Kidney epithelial cell (primary cell): Measurements from ENCODE around the gene GMPPB. TPM values are rescaled to one million over a fixed set of nuclear protein-coding genes. Genes with fewer than 3 reads are reported as not detected.

ENCODE experiments used
- DNase-seq: peaks from one replicate; pipeline ENCODE4 v3.0.0-alpha.2; 2010; ENCODE audit warnings: low read depth
- H3K27me3 ChIP-seq: 2 replicates; pipeline ENCODE4 v1.6.0; 2011; ENCODE audit warnings: low read length; ENCODE audit not compliant: control insufficient read depth, insufficient read depth
- H3K36me3 ChIP-seq: 2 replicates; pipeline ENCODE4 v1.5.1; 2011; ENCODE audit warnings: low read length; ENCODE audit not compliant: control insufficient read depth, insufficient read depth
- H3K4me3 ChIP-seq: 2 replicates; pipeline ENCODE4 v1.5.1; 2011; ENCODE audit warnings: low read depth, mild to moderate bottlenecking, control low read depth, low read length
- total RNA-seq: library from RNA; depleted of rRNA; stranded (reverse); fragments of >200 nt; gene quantifications from 2 replicates; pipeline ENCODE4 v1.2.3, GENCODE V29; 2015
- TF ChIP-seq, protein P1 (sequence below): IDR thresholded peaks from 2 replicates; pipeline ENCODE4 v1.5.1; 2011; ENCODE audit warnings: mild to moderate bottlenecking, moderate library complexity, low read length, control low read depth, inconsistent platforms; ENCODE audit not compliant: insufficient read depth, poor library complexity, severe bottlenecking

Gene GMPPB
- total RNA-seq, 1 donor from 2014 or later: 53.2 TPM

DNA sequence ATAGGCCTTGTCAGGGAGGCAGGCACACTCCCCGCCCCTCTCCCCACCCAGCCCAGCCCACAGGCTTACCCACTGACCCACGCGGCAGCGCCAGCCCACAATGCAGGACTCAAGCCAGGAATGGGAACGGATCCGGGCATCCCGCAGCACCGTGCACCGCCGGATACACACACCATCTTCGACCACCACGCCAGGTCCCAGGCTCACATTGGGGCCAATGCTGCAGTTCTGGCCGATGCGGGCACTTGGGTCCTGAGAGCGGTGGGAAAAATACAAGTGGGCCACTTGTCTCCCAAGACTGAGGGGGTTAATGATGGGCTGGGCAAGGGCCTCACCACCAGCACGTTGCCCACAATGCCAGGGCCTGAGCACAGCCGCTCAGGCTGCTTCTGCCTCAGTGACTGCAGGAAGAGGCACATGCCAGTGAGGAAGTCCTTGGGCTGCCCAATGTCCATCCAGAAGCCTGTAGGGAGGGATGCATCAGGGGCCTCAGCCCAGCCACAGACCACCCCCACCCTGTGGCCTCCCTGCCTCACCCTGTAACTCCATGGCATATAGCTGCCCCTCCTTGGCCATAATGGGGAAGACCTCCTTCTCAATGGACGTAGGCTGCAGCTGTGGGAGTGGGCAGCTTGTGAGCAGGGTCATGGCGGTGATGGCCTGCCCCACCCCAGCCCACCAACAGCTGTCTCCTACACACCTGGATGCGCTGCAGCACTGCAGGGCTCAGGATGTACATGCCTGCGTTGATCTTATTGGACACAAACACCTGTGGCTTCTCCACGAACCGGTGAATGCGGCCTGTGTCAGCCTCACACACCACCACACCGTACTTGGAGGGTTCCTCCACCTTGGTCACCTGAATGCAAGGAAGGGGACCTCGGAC is 1.6 kb downstream of the GMPPB start:
- TF ChIP-seq, protein P1, sequence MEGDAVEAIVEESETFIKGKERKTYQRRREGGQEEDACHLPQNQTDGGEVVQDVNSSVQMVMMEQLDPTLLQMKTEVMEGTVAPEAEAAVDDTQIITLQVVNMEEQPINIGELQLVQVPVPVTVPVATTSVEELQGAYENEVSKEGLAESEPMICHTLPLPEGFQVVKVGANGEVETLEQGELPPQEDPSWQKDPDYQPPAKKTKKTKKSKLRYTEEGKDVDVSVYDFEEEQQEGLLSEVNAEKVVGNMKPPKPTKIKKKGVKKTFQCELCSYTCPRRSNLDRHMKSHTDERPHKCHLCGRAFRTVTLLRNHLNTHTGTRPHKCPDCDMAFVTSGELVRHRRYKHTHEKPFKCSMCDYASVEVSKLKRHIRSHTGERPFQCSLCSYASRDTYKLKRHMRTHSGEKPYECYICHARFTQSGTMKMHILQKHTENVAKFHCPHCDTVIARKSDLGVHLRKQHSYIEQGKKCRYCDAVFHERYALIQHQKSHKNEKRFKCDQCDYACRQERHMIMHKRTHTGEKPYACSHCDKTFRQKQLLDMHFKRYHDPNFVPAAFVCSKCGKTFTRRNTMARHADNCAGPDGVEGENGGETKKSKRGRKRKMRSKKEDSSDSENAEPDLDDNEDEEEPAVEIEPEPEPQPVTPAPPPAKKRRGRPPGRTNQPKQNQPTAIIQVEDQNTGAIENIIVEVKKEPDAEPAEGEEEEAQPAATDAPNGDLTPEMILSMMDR: no peak

DNA sequence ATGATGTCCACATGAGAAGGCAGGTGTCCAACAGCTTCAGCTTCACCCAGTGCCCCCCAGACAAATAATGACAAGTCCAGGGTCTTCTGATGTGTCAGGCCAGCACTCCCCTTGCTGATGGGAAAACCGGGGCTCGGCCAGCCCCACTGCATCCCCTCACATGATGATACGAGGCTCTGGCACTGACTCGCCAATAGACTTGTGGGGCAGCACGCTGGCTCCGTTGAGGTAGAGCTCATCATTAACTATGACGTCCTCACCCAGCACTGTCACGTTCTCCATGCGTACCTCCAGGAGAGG is 2.2 kb downstream of the GMPPB start:
- Histone ChIP-seq H3K36me3 (peaks cover 1% of the 10 kb centered on the region), H3K27me3 (peaks cover 11% of the 10 kb centered on the region), H3K4me3 (no peak overlapping the region)
- TF ChIP-seq, protein P1: no peak
- no peak for DNase-seq

More for the DNA sequence above, 1.6 kb downstream of the GMPPB start:
- no peak overlapping the region for H3K4me3 ChIP-seq
- peaks cover 1% of the 10 kb centered on the region for H3K36me3 ChIP-seq
- H3K27me3 ChIP-seq: peaks cover 11% of the 10 kb centered on the region
- DNase-seq: no peak

DNA sequence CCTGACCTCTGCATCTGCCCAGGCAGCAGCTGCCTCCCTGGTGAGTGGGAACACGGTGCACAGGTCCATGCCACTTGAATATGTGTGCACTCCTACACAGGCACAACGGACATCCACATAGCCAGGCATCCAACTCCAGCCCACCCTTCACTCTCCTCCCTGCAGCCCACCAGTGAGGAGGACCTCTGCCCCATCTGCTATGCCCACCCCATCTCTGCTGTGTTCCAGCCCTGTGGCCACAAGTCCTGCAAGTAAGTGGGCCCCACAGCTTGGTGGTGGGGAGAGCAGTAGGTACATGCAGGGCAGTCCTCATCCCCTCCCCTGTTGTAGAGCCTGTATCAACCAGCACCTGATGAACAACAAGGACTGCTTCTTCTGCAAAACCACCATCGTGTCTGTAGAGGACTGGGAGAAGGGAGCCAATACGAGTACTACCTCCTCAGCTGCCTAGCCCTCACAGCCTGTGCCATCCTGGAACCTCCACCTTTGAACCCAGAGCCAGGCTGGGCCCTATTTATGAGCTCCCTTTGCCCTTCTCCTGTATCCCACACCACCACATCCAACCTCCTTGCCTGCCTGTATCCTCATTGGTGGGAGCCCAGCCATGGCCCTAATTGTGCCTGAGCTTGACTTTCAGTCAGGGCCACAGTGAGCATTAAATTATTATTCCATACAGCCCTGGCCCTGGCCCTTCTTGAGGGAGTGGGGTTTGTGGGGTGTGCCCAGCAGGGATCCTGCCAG is 2.7 kb downstream of the GMPPB start:
- Histone ChIP-seq H3K4me3 (no peak overlapping the region), H3K36me3 (peaks cover 1% of the 10 kb centered on the region), H3K27me3 (peaks cover 11% of the 10 kb centered on the region)
- TF ChIP-seq, protein P1: no peak
- DNase-seq: no peak

DNA sequence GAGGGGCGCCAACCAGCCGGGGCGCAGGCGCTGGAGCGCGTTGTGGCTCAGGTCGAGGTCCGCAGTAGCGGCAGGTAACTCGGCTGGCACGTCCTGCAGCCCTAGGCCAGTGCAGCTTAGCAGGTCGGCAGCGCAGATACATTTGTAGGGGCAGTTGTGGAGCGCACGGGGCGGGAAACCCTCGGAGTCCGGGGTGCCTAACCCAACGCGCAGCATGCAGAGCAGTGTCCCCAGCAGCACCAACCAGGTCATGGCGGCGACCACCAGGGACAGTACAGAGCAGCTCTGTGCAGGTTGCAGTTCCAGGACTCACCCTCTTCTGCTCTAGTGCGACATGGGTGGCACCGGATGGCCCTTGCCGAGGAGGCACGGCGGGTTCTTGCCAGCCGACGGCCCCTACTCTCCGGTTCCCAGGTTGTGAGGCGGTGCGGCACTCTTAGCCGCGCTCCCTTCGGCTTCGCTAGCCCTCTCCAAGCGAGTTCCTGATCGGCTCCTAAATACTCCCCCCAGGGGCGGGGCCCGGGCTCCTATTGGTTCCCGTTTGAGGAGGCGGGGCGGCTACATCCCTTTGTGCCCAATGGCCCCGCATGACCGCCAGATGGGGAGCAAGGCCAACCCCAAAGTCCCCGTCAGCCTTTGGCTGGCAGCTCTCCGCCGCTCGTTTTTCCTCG is 4.4 kb downstream of the GMPPB start, which contains the start of gene AMIGO3:
Gene AMIGO3, minus strand, starts transcription at position 471 of the 671 bp plus-strand sequence. Its CDS starts 219 bp downstream, at position 252.
- peak; percentile 70 for DNase-seq
- Histone ChIP-seq H3K36me3 (peaks cover 1% of the 10 kb centered on the region), H3K27me3 (peaks cover 11% of the 10 kb centered on the region), H3K4me3 (peak within 1 kb of the TSS; percentile 49)
- TF ChIP-seq, protein P1: peak; percentile 61

DNA sequence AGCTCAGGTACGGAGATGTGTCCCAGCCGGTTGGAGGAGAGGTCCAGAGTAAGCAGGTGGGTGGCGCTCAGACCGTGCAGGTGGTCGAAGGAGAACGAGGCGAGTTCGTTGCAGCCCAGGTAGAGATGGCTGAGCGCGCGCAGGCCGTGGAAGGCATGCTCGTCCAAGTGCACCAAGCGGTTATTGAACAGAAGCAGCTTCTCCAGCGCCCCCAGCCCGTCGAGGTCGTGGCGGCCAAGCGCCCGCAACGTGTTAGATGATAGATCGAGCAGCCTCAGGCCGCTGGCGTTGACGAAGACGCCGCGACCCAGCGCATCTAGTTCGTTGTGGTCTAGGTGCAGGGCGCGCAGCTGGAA is 4.9 kb downstream of the GMPPB start:
- no peak for DNase-seq
- H3K36me3 ChIP-seq: peaks cover 1% of the 10 kb centered on the region
- TF ChIP-seq, protein P1: no peak
- peak overlapping the region; percentile 49 for H3K4me3 ChIP-seq
- H3K27me3 ChIP-seq: peaks cover 11% of the 10 kb centered on the region
